Ovary (tissue), 9 donors: ENCODE data around the gene SDK1. TPM values are rescaled to one million over a fixed set of nuclear protein-coding genes. Genes with fewer than 3 reads are reported as not detected.

Source experiments
- DNase-seq, 5 donors: peaks; one replicate each; pipeline ENCODE4 v3.0.0-alpha.2; 2019 to 2020
- H3K27ac ChIP-seq, 2 donors: fragments of 200-600 bp; one replicate each; pipeline versions ENCODE4 v1.5.1 to v1.8.0; 2019 to 2022
- H3K27me3 ChIP-seq: fragments of 200-600 bp; one replicate; pipeline ENCODE4 v1.8.0; 2022
- H3K36me3 ChIP-seq: fragments of 200-600 bp; sonication (generic); one replicate; pipeline ENCODE4 v1.5.1; 2019
- H3K4me1 ChIP-seq: one replicate; pipeline ENCODE4 v1.8.1; 2013; ENCODE audit warnings: mild to moderate bottlenecking, moderate library complexity; ENCODE audit not compliant: insufficient read depth
- H3K4me3 ChIP-seq: fragments of 200-600 bp; sonication (generic); one replicate; pipeline ENCODE4 v1.5.1; 2017
- H3K9me3 ChIP-seq, 2 donors: fragments of 200-600 bp in 1 of 2; sonication (generic) in 1 of 2; one replicate each; pipeline versions ENCODE4 v1.5.1 to v1.8.1; 2013 to 2019; ENCODE audit warnings: mild to moderate bottlenecking in 1 of 2, moderate library complexity in 1 of 2
- EP300 ChIP-seq: sonication (generic); formaldehyde crosslinking; IDR thresholded peaks from one replicate; pipeline ENCODE4 v1.6.1; 2017; ENCODE audit warnings: antibody characterized with exemption
- POLR2A ChIP-seq: fragments of 450-650 bp; IDR thresholded peaks from one replicate; pipeline ENCODE4 v1.6.1; 2017; ENCODE audit warnings: antibody characterized with exemption, mild to moderate bottlenecking, moderate library complexity
- WGBS, 3 donors: extraction: QIAGEN DNeasy Blood & Tissue Kit in 1 of 3; methylation state at CpG; one replicate each; pipeline versions ENCODE4 v1.1.5 to v1.1.7; 2013 to 2017; 5-methylcytosine and 5-hydroxymethylcytosine counted together
- intact Hi-C, 4 donors: fragments of 100-400 bp; cut with DNase I; formaldehyde crosslinking; loops; one replicate each; pipeline versions ENCODE4 v1.11.0 to v1.15.1; 2022 to 2023
- polyA plus RNA-seq, 2 donors: library from polyadenylated mRNA; stranded (reverse); fragments of 200-250 nt in 1 of 2; fragments of 350-450 nt in 1 of 2; fragmentation: Illumina TruSeq in 1 of 2; extraction: RNeasy Lipid Tissue Mini Kit (QIAGEN cat#74804) in 1 of 2; gene quantifications; one replicate each; pipeline ENCODE4 v1.2.3, GENCODE V29; 2013 to 2014
- total RNA-seq, 7 donors: library from RNA; depleted of rRNA in 2 of 7; stranded (reverse); fragments of >200 nt in 2 of 7; fragmentation: NEBNext Ultra II Directional in 3 of 7; extraction: Animal tissue kit (Norgen Biotek cat#: 25700) in 3 of 7; gene quantifications; one replicate each; pipeline versions ENCODE4 v1.1.0 to v1.2.4, GENCODE V29; 2016 to 2023
- TF ChIP-seq, protein P1 (sequence below), 3 donors: fragments of 450-650 bp in 2 of 3; fragments of 200-600 bp in 1 of 3; IDR thresholded peaks; one replicate each; pipeline versions ENCODE4 v1.5.1 to v1.8.0; 2016 to 2022; ENCODE audit warnings: antibody characterized with exemption in 3 of 3, mild to moderate bottlenecking in 1 of 3
- donor health status: DM: no; HTN: no; CAD: no; lungs with moderate emphysema.
- donor health status: DM: no; HTN: no; CAD: no.
- donor health status: Bipolar disorder and iron deficiency.
- donor health status: DM: yes; HTN: yes; CAD: no.
- donor health status: DM: no; HTN: no; CAD: no.
- donor health status: DM: yes; HTN: yes; CAD: no.

The SDK1 gene
- total and polyA plus RNA-seq, 9 donors = 1.2 to 13.3 (median 4.4) TPM

DNA sequence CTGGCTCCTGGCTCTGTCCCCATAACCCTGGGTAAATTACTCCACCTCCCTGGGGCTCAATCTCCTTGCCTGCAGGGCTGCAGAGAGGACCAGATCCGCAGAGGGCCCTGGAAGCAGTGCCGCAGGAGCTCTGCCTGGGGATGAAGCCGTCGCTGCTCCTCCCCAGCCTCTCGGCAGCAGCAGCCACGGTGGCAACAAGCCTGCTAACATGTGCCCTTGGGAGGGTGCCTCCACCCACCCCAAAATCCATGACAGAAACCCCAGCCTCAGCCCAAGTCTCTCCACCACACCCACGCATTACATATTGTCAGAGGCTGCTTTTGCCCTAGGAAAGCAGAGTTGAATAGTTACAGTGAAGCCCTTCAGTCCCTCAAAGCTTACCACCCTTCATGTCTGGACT lies 894.6 kb downstream of the SDK1 start:
- no peaks in the 10 kb centered on the region for H3K9me3 ChIP-seq
- H3K27ac ChIP-seq = no peak overlapping the region
- no peaks in the 10 kb centered on the region for H3K36me3 ChIP-seq
- no peak overlapping the region for H3K4me3 ChIP-seq
- 81 to 88% (median 87%) methylated on average over 7 of the region's 7 CpGs for WGBS, 3 donors
- intact Hi-C loops = no loop called here
- no peaks in the 10 kb centered on the region for H3K27me3 ChIP-seq
- no peaks in the 10 kb centered on the region for H3K4me1 ChIP-seq
- DNase-seq = no peak
- TF ChIP-seq POLR2A = no peak
- TF ChIP-seq, protein P1, sequence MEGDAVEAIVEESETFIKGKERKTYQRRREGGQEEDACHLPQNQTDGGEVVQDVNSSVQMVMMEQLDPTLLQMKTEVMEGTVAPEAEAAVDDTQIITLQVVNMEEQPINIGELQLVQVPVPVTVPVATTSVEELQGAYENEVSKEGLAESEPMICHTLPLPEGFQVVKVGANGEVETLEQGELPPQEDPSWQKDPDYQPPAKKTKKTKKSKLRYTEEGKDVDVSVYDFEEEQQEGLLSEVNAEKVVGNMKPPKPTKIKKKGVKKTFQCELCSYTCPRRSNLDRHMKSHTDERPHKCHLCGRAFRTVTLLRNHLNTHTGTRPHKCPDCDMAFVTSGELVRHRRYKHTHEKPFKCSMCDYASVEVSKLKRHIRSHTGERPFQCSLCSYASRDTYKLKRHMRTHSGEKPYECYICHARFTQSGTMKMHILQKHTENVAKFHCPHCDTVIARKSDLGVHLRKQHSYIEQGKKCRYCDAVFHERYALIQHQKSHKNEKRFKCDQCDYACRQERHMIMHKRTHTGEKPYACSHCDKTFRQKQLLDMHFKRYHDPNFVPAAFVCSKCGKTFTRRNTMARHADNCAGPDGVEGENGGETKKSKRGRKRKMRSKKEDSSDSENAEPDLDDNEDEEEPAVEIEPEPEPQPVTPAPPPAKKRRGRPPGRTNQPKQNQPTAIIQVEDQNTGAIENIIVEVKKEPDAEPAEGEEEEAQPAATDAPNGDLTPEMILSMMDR (IDR thresholded peaks at IDR 0.05) = no peak
- no peak for TF ChIP-seq EP300

DNA sequence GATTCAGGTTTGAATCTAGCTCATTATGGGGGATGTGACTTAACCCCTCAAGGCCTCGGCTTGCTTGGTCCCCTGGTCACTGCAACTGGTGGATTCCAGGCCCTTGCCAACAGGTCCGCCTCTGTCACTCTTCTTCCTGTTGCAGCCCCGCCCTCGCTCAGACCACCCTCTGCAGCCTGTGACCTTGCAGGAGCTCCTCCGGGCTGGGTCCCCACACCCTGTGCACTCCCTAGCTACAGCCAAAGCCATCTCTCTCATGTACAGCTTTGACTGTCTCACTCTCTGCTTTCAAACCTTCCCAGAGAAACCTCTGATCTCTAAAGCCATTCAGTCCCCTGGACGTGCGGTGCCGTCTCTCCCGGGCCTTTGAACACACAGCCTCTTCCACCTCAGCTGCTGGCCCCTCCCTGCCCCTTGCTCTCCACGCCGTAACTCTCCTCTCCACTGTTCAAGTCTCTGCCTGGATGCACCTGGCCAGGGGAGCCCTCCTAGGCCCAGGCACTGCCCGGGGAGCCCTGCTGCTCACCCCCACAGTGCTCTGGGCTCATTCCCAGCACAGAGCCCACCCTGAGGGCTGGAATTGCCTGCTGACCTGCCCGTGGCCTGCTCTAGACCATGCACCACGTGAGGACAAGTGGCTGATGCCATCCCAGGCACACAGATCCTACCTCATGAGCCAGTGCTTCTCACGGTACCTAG lies 895.2 kb downstream of the SDK1 start:
- H3K27ac ChIP-seq = no peak overlapping the region
- 84 to 89% (median 84%) methylated on average over 15 of the region's 15 CpGs for WGBS, 3 donors
- no peak overlapping the region for H3K4me3 ChIP-seq
- no peaks in the 10 kb centered on the region for H3K27me3 ChIP-seq
- DNase-seq = no peak
- intact Hi-C loops = no loop called here
- H3K36me3 ChIP-seq = no peaks in the 10 kb centered on the region
- TF ChIP-seq, protein P1 (IDR thresholded peaks at IDR 0.05) = no peak
- TF ChIP-seq POLR2A (no peak), EP300 (no peak)
- H3K9me3 ChIP-seq = no peaks in the 10 kb centered on the region
- no peaks in the 10 kb centered on the region for H3K4me1 ChIP-seq

DNA sequence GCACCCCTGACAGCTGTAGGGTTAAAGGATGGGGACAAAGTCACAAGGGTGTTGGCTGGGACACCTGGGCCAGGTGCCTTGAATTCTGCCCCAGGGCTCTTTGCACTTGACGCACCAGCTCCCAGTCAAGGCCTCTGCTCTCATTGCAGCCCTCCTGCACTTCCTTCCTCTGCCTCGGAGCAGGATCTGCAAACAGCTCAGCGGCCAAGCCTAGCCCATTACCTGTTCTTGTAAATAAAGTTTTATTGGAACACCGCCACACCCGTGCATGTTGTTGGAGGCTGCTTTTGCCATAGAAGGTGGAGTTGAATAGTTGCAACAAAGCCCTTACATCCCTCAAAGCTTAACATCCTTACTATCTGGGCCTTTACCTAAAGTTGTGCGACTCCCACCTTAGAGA lies 897.2 kb downstream of the SDK1 start:
- no peaks in the 10 kb centered on the region for H3K27me3 ChIP-seq
- TF ChIP-seq EP300 (no peak), POLR2A (no peak)
- TF ChIP-seq, protein P1 (IDR thresholded peaks at IDR 0.05) = no peak
- no peaks in the 10 kb centered on the region for H3K9me3 ChIP-seq
- H3K4me1 ChIP-seq = no peaks in the 10 kb centered on the region
- intact Hi-C loops = no loop called here
- no peaks in the 10 kb centered on the region for H3K36me3 ChIP-seq
- WGBS, 3 donors = 84 to 93% (median 89%) methylated on average over 6 of the region's 6 CpGs
- H3K4me3 ChIP-seq = no peak overlapping the region
- H3K27ac ChIP-seq = no peak overlapping the region
- no peak for DNase-seq

DNA sequence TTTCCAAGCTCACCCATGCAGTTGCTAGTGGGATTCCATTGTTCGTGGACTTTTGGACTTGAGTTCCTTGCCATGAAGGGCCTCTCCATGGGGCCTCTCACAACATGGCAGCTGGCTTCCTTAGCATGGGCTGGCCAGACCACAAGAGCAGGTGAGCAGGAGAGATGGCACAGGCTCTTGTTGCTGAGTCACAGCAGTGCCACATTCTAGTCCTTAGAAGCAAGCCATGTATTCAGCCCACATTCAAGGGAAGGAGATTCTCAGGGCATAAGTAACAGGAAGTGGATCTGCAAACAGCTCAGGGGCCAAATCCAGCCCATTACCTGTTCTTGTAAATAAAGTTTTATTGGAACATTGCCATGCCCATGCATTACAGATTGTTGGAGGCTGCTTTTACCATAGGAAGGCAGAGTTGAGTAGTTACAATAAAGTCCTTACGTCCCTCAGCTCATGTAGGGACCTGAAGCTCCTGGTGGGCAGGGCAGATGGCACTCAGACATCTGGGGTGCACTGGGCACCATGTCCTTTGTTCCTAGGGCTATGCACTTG lies 899.6 kb downstream of the SDK1 start:
- intact Hi-C loops = no loop called here

More for the DNA sequence above, 899.6 kb downstream of the SDK1 start:
- DNase-seq = no peak
- TF ChIP-seq, protein P1 (IDR thresholded peaks at IDR 0.05) = no peak
- no peak for TF ChIP-seq POLR2A
- TF ChIP-seq EP300 = no peak
- no peaks in the 10 kb centered on the region for H3K9me3 ChIP-seq
- no peaks in the 10 kb centered on the region for H3K36me3 ChIP-seq
- H3K27ac ChIP-seq = no peak overlapping the region
- 93 to 100% (median 98%) methylated on average over 2 of the region's 2 CpGs for WGBS, 3 donors
- no peaks in the 10 kb centered on the region for H3K27me3 ChIP-seq
- H3K4me1 ChIP-seq = no peaks in the 10 kb centered on the region
- H3K4me3 ChIP-seq = no peak overlapping the region
